Measurements from ENCODE around the gene THAP4.

The THAP4 gene

DNA sequence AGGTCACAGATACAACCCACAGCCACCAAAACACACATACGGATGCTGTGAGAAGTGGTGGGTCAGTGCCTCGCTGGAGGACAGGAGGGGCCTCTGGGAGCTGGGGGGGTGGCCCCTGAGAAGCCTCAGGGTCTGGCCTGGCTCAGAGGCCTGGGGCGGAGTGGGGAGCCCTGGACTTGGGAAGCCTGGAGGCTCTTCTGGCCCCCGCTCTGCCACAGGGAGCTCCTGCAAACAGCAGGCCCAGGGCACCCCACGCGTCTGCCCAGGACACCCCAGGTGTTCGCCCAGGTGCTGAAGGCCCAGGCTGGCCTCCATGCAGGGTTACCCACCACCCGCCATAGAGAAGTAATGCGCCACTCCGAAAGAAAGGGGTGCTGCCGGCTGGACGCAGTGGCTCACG lies 25.9 kb downstream of the THAP4 start:
- TF ChIP-seq SPI1 (IDR thresholded peaks at IDR 0.05; ENCODE audit: borderline replicate concordance, low read depth): no peak
- no peak for TF ChIP-seq REST (IDR thresholded peaks at IDR 0.05; ENCODE audit: insufficient replicate concordance, low read depth)
- TF ChIP-seq GABPA (IDR thresholded peaks at IDR 0.05; ENCODE audit: low read depth): no peak
- TF ChIP-seq, protein P1, sequence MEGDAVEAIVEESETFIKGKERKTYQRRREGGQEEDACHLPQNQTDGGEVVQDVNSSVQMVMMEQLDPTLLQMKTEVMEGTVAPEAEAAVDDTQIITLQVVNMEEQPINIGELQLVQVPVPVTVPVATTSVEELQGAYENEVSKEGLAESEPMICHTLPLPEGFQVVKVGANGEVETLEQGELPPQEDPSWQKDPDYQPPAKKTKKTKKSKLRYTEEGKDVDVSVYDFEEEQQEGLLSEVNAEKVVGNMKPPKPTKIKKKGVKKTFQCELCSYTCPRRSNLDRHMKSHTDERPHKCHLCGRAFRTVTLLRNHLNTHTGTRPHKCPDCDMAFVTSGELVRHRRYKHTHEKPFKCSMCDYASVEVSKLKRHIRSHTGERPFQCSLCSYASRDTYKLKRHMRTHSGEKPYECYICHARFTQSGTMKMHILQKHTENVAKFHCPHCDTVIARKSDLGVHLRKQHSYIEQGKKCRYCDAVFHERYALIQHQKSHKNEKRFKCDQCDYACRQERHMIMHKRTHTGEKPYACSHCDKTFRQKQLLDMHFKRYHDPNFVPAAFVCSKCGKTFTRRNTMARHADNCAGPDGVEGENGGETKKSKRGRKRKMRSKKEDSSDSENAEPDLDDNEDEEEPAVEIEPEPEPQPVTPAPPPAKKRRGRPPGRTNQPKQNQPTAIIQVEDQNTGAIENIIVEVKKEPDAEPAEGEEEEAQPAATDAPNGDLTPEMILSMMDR (IDR thresholded peaks at IDR 0.05; ENCODE audit: insufficient read depth, low read length): no peak
- no peak for TF ChIP-seq POLR2AphosphoS5 (IDR thresholded peaks at IDR 0.05; ENCODE audit: low read depth)
- Histone ChIP-seq H3K27me3 (ENCODE audit: insufficient read depth, poor library complexity, severe bottlenecking) (no peaks in the 10 kb centered on the region), H3K4me3 (replicated peaks; ENCODE audit: insufficient read depth, low read length) (no peak overlapping the region), H3K27ac (replicated peaks) (no peak overlapping the region)
- no peak for DNase-seq (ENCODE audit: low read depth in 1 of 2, low spot score in 1 of 2)

GRCh38 chr2:241609859-241610793 lies 26.8 kb downstream of the THAP4 start:
- peak; percentile 51 to 54 for DNase-seq (ENCODE audit: low read depth in 1 of 2, low spot score in 1 of 2)
- Histone ChIP-seq H3K27ac (replicated peaks) (no peak overlapping the region), H3K4me3 (replicated peaks; ENCODE audit: insufficient read depth, low read length) (no peak overlapping the region), H3K27me3 (ENCODE audit: insufficient read depth, poor library complexity, severe bottlenecking) (no peaks in the 10 kb centered on the region)
- TF ChIP-seq, protein P1 (IDR thresholded peaks at IDR 0.05; ENCODE audit: insufficient read depth, low read length): no peak
- TF ChIP-seq POLR2AphosphoS5 (IDR thresholded peaks at IDR 0.05; ENCODE audit: low read depth): no peak
- no peak for TF ChIP-seq SPI1 (IDR thresholded peaks at IDR 0.05; ENCODE audit: borderline replicate concordance, low read depth)

DNA sequence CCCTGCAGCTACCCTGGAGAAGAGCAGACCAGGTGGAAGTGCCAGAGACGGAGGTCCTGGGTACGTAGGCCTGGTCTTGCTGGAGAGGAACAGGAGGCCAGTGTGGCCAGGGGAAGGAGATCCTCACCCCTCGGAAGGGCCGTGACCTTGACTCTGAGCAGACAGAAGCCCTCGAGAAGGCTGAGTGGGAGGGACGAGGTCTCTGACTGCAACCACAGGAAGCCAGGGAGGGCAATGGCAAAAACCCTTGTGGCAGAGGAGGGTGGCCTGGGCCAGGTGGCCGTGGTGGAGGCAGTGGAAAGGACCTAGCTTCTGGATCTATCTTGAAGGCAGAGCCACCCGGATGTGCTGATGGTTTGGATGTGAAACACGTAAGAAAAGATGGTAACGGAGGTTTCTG lies 28.1 kb downstream of the THAP4 start:
- Histone ChIP-seq H3K27me3 (ENCODE audit: insufficient read depth, poor library complexity, severe bottlenecking) (no peaks in the 10 kb centered on the region), H3K27ac (replicated peaks) (no peak overlapping the region), H3K4me3 (replicated peaks; ENCODE audit: insufficient read depth, low read length) (no peak overlapping the region)
- TF ChIP-seq, protein P1 (IDR thresholded peaks at IDR 0.05; ENCODE audit: insufficient read depth, low read length): no peak
- TF ChIP-seq SPI1 (IDR thresholded peaks at IDR 0.05; ENCODE audit: borderline replicate concordance, low read depth) (no peak), REST (IDR thresholded peaks at IDR 0.05; ENCODE audit: insufficient replicate concordance, low read depth) (no peak), GABPA (IDR thresholded peaks at IDR 0.05; ENCODE audit: low read depth) (no peak), POLR2AphosphoS5 (IDR thresholded peaks at IDR 0.05; ENCODE audit: low read depth) (no peak)
- no peak for DNase-seq (ENCODE audit: low read depth in 1 of 2, low spot score in 1 of 2)
